ENCODE measurements around the gene TKTL2. TPM values are rescaled to one million over a fixed set of nuclear protein-coding genes. Genes with fewer than 3 reads are reported as not detected.

The TKTL2 gene
- total RNA-seq, 2 experiments from 2014 or later, result not detected

Other genes with a start within 250 kb of the TKTL2 start
- not detected for gene NPY1R, start 141.2 kb downstream of the TKTL2 start, total RNA-seq
- not detected for gene NPY5R, start 129.9 kb downstream of the TKTL2 start, total RNA-seq
- gene TMA16, start 20.9 kb upstream of the TKTL2 start, total RNA-seq, result 10 to 100 TPM; 27.9 to 30.3 TPM

All from activated CD4-positive, alpha-beta memory T cell treated with anti-CD3 and anti-CD28 coated beads, Interleukin-2, amount 10 ng/mL, durations not matched to agents 7 days and 5 days (primary cell).